Measurements from ENCODE around the gene ASB9.
"Not testable (repeated sequence)": the region's sequence is repeated elsewhere in the genome, so short reads cannot be mapped to it uniquely, and the experiment has no call there.

Gene ASB9, protein sequence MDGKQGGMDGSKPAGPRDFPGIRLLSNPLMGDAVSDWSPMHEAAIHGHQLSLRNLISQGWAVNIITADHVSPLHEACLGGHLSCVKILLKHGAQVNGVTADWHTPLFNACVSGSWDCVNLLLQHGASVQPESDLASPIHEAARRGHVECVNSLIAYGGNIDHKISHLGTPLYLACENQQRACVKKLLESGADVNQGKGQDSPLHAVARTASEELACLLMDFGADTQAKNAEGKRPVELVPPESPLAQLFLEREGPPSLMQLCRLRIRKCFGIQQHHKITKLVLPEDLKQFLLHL

DNA sequence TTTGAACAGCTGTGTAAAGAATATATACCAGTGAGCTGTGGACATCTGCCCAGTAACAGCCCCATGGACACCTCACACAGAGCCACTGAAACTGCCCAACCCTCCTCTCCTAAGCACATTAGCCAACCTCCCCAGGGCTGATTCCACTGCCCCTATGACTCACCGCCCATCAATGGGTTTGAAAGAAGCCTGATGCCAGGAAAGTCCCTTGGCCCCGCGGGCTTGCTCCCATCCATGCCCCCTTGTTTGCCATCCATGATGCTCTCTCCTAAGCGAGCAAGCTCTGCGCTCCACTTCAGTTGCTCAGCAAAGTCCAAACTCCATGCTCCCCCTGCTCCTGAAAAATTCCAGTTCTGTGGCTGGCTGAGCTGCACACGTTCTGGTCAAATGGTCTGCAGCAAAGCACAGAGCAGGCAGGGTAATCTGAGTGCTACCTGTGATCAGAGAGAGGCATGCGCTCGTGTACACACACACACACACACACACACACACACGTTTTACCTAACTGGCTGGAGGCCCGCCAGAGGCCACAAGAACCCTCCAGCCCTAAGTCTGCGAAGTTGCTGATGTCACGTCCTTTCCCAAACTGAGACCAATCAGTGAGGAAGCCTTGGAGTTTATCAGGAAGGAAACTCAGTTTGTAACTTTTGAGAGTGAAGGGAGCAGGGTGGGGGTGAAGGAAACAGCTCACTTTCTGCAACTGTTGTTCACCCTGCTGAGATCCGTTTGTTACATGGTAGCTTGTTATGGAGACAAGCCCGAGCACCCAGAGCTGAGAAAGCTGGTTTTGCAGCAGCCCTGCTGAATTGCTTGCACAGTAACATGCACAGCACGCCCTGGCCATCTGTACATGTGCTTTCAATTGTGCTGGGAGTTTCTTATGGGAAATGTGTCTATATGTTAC lies at the start of gene ASB9:
ASB9 (minus strand) TSS at position 466 of the 904 bp plus-strand sequence; CDS start at position 257, 209 bp downstream.
- DNase-seq (ENCODE audit: low read depth in 2 of 2): no peak

DNA sequence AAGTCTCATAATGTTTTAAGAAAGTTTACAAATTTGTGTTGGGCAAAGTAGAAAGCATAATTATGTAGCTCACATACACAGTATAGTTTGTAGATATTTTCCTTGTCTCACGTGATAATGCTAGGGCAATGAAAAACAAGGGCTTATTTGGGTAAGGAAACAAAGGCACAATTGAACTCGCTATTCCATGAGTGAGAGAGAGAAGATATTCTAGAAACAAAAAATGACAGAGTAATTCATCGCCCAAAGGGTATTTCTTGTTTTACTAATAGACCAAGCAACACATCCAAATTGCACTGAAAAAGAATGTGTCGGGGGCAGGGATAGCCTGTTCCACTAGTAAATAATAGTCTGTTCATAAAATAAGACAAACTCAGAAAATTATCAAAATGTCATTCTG lies 49.2 kb upstream of the ASB9 start:
- no peak for DNase-seq (ENCODE audit: low read depth in 2 of 2)

DNA sequence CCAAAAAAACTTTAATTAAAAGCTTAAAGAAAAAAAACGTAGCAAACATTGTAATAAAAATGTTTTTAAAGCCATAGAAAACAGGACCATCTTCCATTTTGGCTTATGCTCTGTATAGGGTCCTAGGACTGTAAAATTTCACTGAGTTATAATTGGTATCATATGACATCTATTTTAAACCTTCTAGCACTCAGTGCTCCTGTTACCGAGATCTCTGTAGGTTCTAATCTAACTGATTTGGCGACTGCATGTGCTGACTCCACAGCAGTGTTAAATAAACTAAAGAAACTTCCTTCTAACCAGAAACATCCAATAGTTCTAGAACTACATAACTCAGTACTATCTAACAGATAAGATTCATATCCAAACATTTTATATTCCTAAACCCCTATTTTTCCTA lies 45.6 kb upstream of the ASB9 start, which contains the start of gene ASB11:
ASB11 (minus strand) TSS at position 132 of the 400 bp plus-strand sequence; CDS start at position 97, 35 bp downstream.
- no peak for DNase-seq (ENCODE audit: low read depth in 2 of 2)

DNA sequence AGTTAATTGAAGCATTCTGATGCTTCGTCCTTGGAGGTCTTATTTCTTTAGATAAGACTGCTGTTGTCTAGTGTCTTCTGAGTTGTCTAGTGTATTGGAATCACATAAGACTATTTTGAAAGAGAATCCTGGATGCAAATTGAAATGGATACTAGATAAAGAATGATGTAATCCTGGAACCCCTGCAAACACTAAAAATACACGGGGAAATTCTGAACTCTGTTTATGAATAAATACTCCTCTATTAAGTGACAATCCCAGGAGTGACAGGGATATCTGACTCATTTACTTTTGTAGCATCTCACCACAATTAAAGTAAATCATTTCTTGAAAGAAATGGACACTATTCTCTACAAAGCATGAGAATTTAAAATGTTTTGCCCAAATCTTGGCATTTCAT lies 44.6 kb upstream of the ASB9 start:
- no peak for DNase-seq (ENCODE audit: low read depth in 2 of 2)

DNA sequence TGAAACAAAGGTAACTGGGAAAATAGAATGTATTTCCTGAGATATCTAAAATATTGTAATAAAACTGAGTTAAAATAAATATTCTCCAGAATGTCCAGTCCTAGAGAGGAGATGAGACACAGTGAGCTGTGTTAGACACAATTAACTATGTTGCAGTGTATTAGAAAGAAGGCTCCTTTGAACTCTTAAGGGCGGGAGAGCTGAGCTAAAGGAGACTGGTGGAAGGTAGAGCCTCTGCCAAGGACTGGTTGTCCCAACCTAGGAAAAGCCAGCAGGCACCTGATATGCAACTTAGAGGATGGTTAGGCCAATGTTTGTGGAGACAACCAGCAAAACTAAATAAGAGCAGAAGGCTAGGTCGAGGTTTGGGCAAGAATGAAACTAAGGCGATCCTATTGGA lies 41.2 kb upstream of the ASB9 start:
- no peak for DNase-seq (ENCODE audit: low read depth in 2 of 2)

DNA sequence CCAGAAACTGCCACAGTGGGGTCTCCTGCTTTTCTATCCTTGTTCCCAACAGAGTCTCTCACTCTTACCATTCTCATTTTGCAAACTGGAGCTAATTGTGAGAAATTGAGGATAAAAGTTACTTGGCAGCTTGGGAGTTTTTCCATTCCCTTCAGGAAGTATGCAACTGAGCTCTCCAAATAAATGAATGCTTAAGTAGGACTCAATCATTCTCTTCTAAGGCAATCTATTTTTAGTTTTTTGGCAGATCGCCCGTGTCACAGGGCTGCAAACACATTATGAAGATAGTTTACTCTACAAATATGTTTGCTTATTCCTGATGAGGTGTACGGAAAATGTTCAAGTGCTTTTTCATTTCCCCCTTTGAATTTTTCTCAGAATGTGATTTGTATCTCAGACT lies 40.2 kb upstream of the ASB9 start:
- DNase-seq (ENCODE audit: low read depth in 2 of 2): no peak

DNA sequence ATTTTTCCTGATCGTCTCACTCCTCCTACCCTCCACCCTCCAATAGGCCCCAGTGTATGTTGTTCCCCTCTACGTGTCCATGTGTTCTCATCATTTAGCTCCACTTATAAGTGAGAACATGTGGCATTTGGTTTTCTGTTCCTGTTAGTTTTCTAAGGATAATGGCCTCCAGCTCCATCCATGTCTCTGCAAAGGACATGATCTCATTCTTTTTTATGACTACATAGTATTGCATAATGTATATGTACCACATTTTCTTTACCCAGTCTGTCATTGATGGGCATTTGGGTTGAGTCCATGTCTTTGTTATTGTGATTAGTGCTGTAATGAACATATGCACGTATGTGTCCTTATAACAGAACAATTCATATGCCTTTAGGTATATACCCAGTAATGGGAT lies 36.0 kb upstream of the ASB9 start:
- not testable (repeated sequence) for DNase-seq (ENCODE audit: low read depth in 2 of 2)

DNA sequence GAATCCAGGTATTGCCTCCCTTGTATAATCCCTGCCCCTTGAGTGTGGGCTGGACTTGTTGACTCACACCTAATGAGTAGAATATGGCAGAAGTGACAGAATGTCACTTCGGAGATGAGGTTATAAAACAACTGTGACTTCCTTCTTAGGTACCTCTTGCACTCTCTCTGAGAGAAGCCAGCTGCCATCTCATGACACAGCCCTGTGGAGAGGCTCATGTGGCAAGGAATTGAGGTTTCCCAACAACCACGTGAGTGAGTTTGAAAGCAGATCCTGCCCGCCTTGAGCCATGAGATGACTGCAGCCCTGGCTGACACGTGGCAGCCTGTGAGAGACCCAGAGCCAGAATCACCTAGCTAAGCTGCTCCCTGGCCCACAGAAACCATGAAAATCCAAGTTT lies 32.0 kb upstream of the ASB9 start:
- no peak for DNase-seq (ENCODE audit: low read depth in 2 of 2)

DNA sequence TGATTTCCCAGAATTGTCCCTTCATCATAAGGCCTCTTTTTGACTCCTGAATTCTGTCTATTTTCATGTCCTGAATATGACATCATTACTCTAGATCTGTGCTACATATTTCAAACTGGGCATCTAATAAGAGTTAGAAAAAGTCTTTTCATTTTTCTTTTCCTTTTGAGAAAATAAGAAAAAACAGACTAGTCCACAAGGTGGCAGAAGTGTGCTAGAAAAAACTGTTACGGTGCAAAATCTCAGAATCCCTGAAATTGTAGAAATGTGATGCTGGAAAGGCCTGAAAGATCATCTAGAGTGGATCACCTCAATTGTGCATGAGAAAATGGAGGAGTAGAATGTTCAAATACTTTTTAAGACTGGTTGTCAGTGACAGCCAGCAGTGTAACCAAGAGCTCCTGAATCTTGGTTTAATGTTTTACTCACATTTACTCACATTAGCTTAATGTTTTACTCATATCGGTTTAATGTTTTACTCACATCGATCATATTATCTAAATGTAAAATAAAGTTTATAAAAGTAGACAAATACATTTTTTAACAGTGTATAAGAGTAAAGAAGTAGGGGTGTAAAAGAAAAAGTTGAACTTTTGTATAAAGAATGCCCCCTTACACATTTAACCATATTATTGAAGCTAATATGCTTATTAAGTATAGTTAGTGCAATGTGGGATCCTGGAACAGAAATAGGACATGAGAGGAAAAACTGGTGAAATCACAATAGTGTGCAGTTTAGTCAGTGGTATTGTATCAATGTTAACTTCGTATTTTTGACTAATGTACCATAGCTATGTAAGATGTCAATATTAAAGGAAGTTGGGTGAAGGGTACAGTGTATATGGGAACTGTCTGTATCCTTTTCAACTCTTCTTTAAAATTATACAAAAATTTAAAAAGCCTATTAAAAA lies 30.3 kb upstream of the ASB9 start:
- no peak for DNase-seq (ENCODE audit: low read depth in 2 of 2)

DNA sequence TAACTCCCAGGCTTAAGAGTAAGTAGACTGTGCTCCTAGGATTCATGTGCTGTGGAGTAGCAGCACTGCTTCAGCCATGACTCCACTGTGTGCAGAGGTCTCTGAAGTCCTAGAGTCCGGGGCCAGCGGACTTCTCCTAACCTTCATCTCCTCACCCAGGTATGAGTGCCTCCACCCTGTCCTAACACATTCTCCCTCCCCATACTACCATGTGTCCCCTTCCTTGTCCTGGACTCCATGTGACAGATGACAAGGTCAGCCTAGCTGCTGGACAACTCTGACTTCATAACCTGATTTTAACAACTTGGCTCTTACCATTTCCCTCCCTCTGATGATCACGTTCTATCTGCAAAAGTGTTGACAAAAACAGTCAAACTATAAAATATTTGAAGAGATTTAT lies 28.9 kb upstream of the ASB9 start:
- DNase-seq (ENCODE audit: low read depth in 2 of 2): no peak

DNA sequence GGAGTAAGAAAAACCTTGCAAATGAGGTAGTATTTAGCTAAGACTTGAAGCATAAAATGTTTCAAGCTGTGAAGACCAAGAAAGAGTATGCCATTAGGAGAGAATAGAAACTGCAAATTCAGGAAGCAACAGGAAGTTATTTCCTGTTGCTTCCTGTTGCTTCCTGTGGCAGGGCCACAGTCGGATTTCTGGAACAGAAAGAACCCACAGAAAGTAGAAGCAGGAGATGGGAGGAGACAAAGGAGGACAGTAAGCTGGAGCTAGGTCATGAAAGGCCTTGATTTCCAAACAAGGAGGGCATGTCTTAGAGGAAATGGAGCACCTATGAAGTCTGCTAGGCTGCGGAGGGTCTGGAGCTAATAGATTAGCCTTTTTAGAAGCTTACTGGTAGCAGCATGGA lies 28.3 kb upstream of the ASB9 start:
- no peak for DNase-seq (ENCODE audit: low read depth in 2 of 2)

DNA sequence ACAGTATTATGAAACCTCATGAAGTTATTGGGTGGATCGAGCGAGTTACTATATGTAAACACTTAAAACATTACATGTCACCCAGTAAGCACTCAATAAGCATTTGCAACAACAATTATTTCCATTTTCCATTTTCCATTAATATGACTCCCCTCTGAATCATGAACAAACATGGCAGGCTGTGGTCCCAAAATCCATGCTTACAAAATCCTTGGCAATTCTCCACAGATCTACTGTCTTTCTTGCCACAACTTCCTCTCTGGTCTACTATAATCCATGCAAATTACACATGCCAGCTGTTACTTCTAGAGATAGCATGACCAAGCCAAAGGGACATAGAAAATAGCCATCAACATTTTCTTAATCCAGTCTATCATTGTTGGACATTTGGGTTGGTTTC lies 23.6 kb upstream of the ASB9 start:
- DNase-seq (ENCODE audit: low read depth in 2 of 2): no peak

DNA sequence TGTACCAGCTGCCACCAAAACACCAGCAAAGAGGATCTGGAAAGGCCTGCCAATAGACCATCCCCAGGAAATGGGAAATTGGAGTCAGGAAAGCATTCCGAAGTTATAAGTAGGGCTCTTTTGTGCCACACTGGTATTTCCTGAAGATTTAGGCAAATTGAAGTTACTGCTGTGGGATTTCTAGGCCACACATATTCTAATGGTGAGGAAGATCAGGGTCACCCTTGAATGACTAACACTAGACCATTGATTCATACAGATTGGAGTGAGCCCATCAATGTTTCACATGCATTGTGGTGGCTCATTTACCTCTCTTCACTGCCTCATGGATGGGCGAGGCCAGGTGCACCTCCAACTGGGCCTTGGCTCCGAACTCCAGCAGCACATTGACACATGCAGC lies 23.0 kb upstream of the ASB9 start:
- no peak for DNase-seq (ENCODE audit: low read depth in 2 of 2)

DNA sequence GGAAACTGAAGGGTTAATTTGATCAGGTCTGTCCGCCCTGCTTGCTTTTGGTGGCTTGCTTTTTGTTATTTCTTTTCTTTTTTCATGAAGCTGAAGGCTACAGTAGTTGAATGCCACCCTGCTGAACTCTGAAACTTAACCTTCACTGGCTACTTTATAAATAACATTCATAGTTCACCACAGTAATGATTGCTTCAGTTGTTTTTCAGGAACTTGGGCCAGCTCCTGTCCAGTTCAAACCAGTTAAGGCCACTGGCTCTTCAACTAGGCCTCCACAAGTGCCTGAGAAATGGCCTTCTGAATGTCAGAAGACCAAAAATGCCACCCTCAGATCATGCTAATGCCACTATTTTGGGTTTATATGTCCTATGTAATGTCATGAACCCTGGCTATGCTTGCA lies 7.7 kb upstream of the ASB9 start:
- DNase-seq (ENCODE audit: low read depth in 2 of 2): no peak

DNA sequence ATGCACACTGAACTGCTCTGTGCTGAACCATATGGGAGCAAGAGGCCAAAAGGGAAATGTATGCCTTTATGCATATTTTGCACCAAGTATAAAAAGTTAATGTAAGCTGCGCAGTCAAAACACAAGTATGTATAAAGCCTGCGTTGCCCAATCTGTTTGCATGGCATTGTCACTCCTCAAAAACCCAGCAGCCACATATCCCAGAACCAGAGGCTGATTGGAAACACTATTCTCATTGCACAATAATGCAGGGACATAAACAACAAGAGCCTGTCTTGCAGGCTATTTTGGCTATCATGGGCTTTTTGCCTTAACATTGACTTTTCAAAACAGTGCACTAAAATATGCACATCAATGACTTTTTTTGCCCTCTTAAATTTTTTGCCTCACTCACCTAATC lies 5.1 kb upstream of the ASB9 start:
- no peak for DNase-seq (ENCODE audit: low read depth in 2 of 2)

DNA sequence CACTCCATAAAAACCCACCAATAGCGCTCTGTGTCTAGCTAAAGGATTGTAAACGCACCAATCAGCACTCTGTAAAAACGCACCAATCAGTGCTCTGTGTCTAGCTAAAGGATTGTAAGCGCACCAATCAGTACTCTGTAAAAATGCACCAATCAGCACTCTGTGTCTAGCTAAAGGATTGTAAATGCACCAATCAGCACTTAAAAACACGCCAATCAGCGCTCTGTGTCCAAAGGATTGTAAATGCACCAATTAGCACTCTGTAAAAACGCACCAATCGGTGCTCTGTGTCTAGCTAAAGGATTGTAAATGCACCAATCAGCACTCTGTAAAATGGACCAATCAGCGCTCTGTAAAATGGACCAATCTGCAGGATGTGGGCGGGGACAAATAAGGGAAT lies 3.4 kb upstream of the ASB9 start:
- DNase-seq (ENCODE audit: low read depth in 2 of 2): not testable (repeated sequence)

DNA sequence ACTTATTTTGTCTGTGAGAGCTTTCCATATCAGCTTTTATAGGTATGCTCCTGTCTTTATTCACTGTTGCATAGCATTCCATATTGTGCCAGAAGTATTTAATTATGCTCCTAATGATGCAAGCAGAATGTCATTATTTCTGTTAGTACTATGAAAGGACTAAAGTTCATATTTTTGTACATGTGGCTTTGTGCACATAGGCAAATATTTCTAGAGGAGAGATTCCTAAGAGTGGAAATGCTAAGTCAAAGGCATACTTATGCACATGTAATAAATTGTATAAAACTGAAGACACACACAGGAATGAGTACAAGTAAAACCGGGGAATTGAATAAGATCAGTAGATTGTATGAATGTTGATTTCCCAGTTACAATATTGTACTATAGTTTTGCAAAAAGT lies 1.9 kb upstream of the ASB9 start:
- DNase-seq (ENCODE audit: low read depth in 2 of 2): no peak

DNA sequence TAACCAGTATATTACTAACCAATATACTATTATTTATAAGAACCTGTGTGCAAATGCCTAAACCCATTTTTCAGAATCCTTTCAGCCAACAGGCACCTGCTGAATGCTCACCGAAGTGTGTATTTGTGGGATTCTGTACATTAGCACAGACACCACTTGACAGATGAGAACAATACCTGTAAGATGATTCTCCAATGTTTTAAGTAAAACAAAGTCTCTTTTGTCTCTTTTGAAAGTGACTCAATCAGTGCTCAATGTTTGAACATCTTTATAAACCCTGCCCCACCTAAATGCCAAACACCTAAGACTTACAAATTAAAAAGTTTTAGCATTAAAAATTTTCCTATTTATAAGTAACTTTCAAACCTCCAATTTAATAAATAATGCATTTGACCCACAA lies 763 bp downstream of the ASB9 start:
- DNase-seq (ENCODE audit: low read depth in 2 of 2): no peak

DNA sequence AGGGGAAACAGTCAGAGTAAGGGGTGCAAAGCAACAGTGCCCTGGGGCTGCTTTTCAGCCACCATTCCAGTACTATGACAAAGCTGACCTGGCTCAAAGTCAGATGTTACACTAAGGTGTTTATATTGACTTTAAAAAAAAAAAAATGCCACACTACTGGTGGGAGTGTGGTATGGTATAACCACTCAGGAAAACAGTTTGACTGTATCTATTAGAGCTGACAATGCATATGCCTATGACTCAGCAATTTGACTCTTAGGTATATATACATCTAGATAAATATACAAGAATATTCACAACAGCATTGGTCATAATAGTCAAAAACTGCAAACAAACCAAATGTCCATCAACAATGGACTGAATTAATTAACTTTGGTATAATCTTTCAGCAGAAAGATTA lies 15.0 kb downstream of the ASB9 start:
- DNase-seq (ENCODE audit: low read depth in 2 of 2): no peak

DNA sequence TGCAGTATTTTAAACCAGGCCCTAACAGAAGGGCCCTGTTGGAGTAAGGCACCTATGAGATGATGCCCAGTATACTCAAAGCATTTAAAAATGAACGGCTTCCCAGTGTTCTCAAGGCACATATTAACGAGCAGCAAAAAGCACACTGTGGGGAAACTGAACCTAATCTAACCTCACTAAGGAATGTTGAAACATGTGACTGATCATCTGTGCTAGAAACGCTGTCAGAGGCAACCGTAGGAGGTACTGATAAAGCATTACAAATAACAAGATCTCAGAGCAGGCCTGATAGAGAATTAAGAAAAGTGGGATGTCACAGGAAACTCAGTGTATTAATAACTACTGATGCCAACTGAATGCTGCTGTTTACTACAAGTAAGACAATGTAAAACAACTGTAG lies 24.0 kb downstream of the ASB9 start:
- no peak for DNase-seq (ENCODE audit: low read depth in 2 of 2)

DNA sequence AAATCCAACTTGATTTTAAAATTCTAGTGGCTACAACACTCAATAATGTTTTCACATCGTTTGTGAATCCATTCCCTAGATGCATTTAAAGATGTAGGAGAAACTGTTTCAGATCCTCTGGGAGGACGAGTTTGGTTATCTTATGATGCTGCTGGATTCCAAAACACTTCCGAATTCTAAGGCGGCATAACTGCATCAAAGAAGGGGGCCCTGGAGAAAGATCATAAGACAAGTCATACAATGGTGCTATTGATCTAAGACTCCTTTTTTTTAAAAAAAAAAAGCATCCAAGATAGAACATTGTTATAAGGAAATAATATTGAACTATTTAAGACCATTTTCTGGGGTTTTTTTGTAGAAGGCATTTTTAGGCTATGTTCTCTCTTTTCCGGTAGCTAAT lies 25.5 kb downstream of the ASB9 start:
- DNase-seq (ENCODE audit: low read depth in 2 of 2): no peak
